ENCODE measurements around the gene PRLR.

DNA sequence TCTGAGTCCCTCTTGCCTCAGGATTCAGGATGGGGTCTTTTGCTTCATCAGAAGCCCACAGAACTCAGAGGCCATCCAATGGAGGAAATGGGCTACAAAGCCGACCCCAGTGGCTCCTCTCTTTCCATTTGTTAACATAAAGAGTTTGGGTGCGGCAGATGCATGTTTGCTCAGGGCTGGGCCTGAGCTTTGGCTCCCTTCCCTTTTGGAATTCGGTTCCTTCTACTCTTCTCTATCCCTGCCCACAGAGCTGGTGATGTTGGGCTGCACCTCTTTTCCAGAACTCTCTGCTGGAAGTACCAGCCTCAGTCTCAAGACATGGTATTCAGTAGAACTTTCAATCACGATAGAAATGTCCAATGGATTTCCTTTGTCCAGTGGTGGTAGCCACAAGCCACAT lies 115.6 kb downstream of the PRLR start:
- TF ChIP-seq CTCF (IDR thresholded peaks at IDR 0.05 in 4 of 5, conservative IDR thresholded peaks at IDR 0.05 in 1 of 5) (no peak), POLR2A (IDR thresholded peaks at IDR 0.05) (no peak)

Measured in gastrocnemius medialis (tissue), 4 donors.